ENCODE results near the gene CUBN. TPM values are rescaled to one million over a fixed set of nuclear protein-coding genes. Genes with fewer than 3 reads are reported as not detected.

The CUBN gene
- total and polyA plus RNA-seq, 3 experiments from 2014 or later: 0.73 to 0.92 (median 0.83) TPM

- H3K4me1 Mint-ChIP-seq: peaks cover 6 to 11% (median 10%) of the 10 kb centered on the region in 3 donors
- Histone ChIP-seq H3K4me1 (ENCODE audit: insufficient read depth, low read length) (no peaks in the 10 kb centered on the region), H3K36me3 (ENCODE audit: insufficient read depth, low read length) (no peaks in the 10 kb centered on the region), H3K4me3 (ENCODE audit: low read length) (no peak overlapping the region), H3K9me3 (ENCODE audit: low read length) (no peaks in the 10 kb centered on the region), H3K27me3 (ENCODE audit: insufficient read depth, low read length, poor library complexity, severe bottlenecking) (no peaks in the 10 kb centered on the region), H3K27ac (ENCODE audit: low read depth, low read length) (no peak overlapping the region)
- CTCF ChIA-PET: no interaction called here
- no peak overlapping the region for H3K4me3 Mint-ChIP-seq
- POLR2A ChIA-PET: no interaction called here
- no peak for DNase-seq
- no peaks in the 10 kb centered on the region for H3K9me3 Mint-ChIP-seq
- H3K27me3 Mint-ChIP-seq: no peaks in the 10 kb centered on the region
- peak overlapping the region in 1 of 8 donors; percentile 15 for H3K27ac Mint-ChIP-seq
- peaks cover 6 to 13% (median 9%) of the 10 kb centered on the region in 3 donors for H3K36me3 Mint-ChIP-seq
Measured at GRCh38 chr10:16953270-16953669, 176.3 kb downstream of the CUBN start.

- Mint-ChIP-seq H3K9me3 (no peaks in the 10 kb centered on the region), H3K36me3 (peaks cover 6 to 13% (median 11%) of the 10 kb centered on the region in 3 donors), H3K4me3 (no peak overlapping the region), H3K27ac (peak overlapping the region in 3 of 8 donors; percentile 26 to 82 (median 62)), H3K4me1 (peaks cover 8 to 14% (median 13%) of the 10 kb centered on the region in 3 donors), H3K27me3 (no peaks in the 10 kb centered on the region)
- ChIA-PET POLR2A (no interaction called here), CTCF (no interaction called here)
- DNase-seq: no peak
- no peaks in the 10 kb centered on the region for H3K36me3 ChIP-seq (ENCODE audit: insufficient read depth, low read length)
- no peaks in the 10 kb centered on the region for H3K4me1 ChIP-seq (ENCODE audit: insufficient read depth, low read length)
- no peaks in the 10 kb centered on the region for H3K9me3 ChIP-seq (ENCODE audit: low read length)
- no peak overlapping the region for H3K4me3 ChIP-seq (ENCODE audit: low read length)
- no peak overlapping the region for H3K27ac ChIP-seq (ENCODE audit: low read depth, low read length)
- H3K27me3 ChIP-seq (ENCODE audit: insufficient read depth, low read length, poor library complexity, severe bottlenecking): no peaks in the 10 kb centered on the region
Measured at GRCh38 chr10:16952610-16953009, 177.0 kb downstream of the CUBN start.

- Histone ChIP-seq H3K27ac (ENCODE audit: low read depth, low read length) (no peak overlapping the region), H3K4me3 (ENCODE audit: low read length) (no peak overlapping the region), H3K36me3 (ENCODE audit: insufficient read depth, low read length) (no peaks in the 10 kb centered on the region), H3K9me3 (ENCODE audit: low read length) (no peaks in the 10 kb centered on the region), H3K27me3 (ENCODE audit: insufficient read depth, low read length, poor library complexity, severe bottlenecking) (no peaks in the 10 kb centered on the region), H3K4me1 (ENCODE audit: insufficient read depth, low read length) (no peaks in the 10 kb centered on the region)
- Mint-ChIP-seq H3K27me3 (no peaks in the 10 kb centered on the region), H3K4me3 (no peak overlapping the region), H3K4me1 (peaks cover 8 to 14% (median 13%) of the 10 kb centered on the region in 3 donors), H3K9me3 (no peaks in the 10 kb centered on the region), H3K36me3 (peaks cover 7 to 13% (median 13%) of the 10 kb centered on the region in 3 donors), H3K27ac (peak overlapping the region in 1 of 8 donors; percentile 70)
- ChIA-PET CTCF (no interaction called here), POLR2A (no interaction called here)
- no peak for DNase-seq
Measured at GRCh38 chr10:16952080-16952479, 177.5 kb downstream of the CUBN start.

- CTCF ChIA-PET: no interaction called here
Measured at GRCh38 chr10:16950656-16951601, 178.7 kb downstream of the CUBN start.

GRCh38 chr10:16949816-16950215 lies 179.8 kb downstream of the CUBN start:
- Mint-ChIP-seq H3K9me3 (no peaks in the 10 kb centered on the region), H3K27me3 (no peaks in the 10 kb centered on the region), H3K4me1 (peaks cover 8 to 23% (median 14%) of the 10 kb centered on the region in 3 donors), H3K27ac (peak overlapping the region in 1 of 8 donors; percentile 66), H3K4me3 (no peak overlapping the region), H3K36me3 (peaks cover 7 to 13% (median 12%) of the 10 kb centered on the region in 3 donors)
- Histone ChIP-seq H3K27ac (ENCODE audit: low read depth, low read length) (no peak overlapping the region), H3K27me3 (ENCODE audit: insufficient read depth, low read length, poor library complexity, severe bottlenecking) (no peaks in the 10 kb centered on the region), H3K4me1 (ENCODE audit: insufficient read depth, low read length) (no peaks in the 10 kb centered on the region), H3K4me3 (ENCODE audit: low read length) (no peak overlapping the region), H3K36me3 (ENCODE audit: insufficient read depth, low read length) (no peaks in the 10 kb centered on the region), H3K9me3 (ENCODE audit: low read length) (no peaks in the 10 kb centered on the region)
- ChIA-PET POLR2A (no interaction called here), CTCF (no interaction called here)
- DNase-seq: no peak

More at GRCh38 chr10:16950656-16951601, 178.7 kb downstream of the CUBN start:
- peaks cover 12 to 14% (median 13%) of the 10 kb centered on the region in 3 donors for H3K36me3 Mint-ChIP-seq
- Histone ChIP-seq H3K36me3 (ENCODE audit: insufficient read depth, low read length) (no peaks in the 10 kb centered on the region), H3K4me1 (ENCODE audit: insufficient read depth, low read length) (no peaks in the 10 kb centered on the region), H3K27me3 (ENCODE audit: insufficient read depth, low read length, poor library complexity, severe bottlenecking) (no peaks in the 10 kb centered on the region), H3K4me3 (ENCODE audit: low read length) (no peak overlapping the region), H3K9me3 (ENCODE audit: low read length) (no peaks in the 10 kb centered on the region), H3K27ac (ENCODE audit: low read depth, low read length) (no peak overlapping the region)
- no peaks in the 10 kb centered on the region for H3K27me3 Mint-ChIP-seq
- H3K4me3 Mint-ChIP-seq: no peak overlapping the region
- POLR2A ChIA-PET: no interaction called here
- no peaks in the 10 kb centered on the region for H3K9me3 Mint-ChIP-seq
- peaks cover 8 to 16% (median 13%) of the 10 kb centered on the region in 3 donors for H3K4me1 Mint-ChIP-seq
- DNase-seq: peak in 1 of 5 donors; percentile 7
- H3K27ac Mint-ChIP-seq: peak overlapping the region in 3 of 8 donors; percentile 5 to 68 (median 64)

- ChIA-PET POLR2A (no interaction called here), CTCF (interaction anchor here (0.7 kb wide), 1 partner anchor 10 kb away, joined by 3 read pairs; no protein-coding TSS in a partner anchor)
- H3K27ac ChIP-seq (ENCODE audit: low read depth, low read length): no peak overlapping the region
- no peak overlapping the region for H3K4me3 ChIP-seq (ENCODE audit: low read length)
- Mint-ChIP-seq H3K9me3 (no peaks in the 10 kb centered on the region), H3K4me3 (no peak overlapping the region), H3K4me1 (peaks cover 8 to 31% (median 22%) of the 10 kb centered on the region in 3 donors), H3K27ac (peak overlapping the region; percentile 40 to 89 (median 66)), H3K36me3 (peaks cover 5 to 13% (median 12%) of the 10 kb centered on the region in 3 donors), H3K27me3 (no peaks in the 10 kb centered on the region)
- no peaks in the 10 kb centered on the region for H3K4me1 ChIP-seq (ENCODE audit: insufficient read depth, low read length)
- H3K27me3 ChIP-seq (ENCODE audit: insufficient read depth, low read length, poor library complexity, severe bottlenecking): no peaks in the 10 kb centered on the region
- H3K9me3 ChIP-seq (ENCODE audit: low read length): no peaks in the 10 kb centered on the region
- H3K36me3 ChIP-seq (ENCODE audit: insufficient read depth, low read length): no peaks in the 10 kb centered on the region
- DNase-seq: peak; percentile 22 to 85 (median 61)
Measured at GRCh38 chr10:16948361-16948760, 181.2 kb downstream of the CUBN start.

GRCh38 chr10:16947069-16947468 lies 182.5 kb downstream of the CUBN start:
- no peaks in the 10 kb centered on the region for H3K9me3 Mint-ChIP-seq
- no peaks in the 10 kb centered on the region for H3K27me3 ChIP-seq (ENCODE audit: insufficient read depth, low read length, poor library complexity, severe bottlenecking)
- no peaks in the 10 kb centered on the region for H3K4me1 ChIP-seq (ENCODE audit: insufficient read depth, low read length)
- DNase-seq: no peak
- no peak overlapping the region for H3K27ac ChIP-seq (ENCODE audit: low read depth, low read length)
- H3K36me3 Mint-ChIP-seq: peaks cover 3 to 11% (median 10%) of the 10 kb centered on the region in 3 donors
- no peaks in the 10 kb centered on the region for H3K27me3 Mint-ChIP-seq
- ChIA-PET POLR2A (no interaction called here), CTCF (no interaction called here)
- H3K9me3 ChIP-seq (ENCODE audit: low read length): no peaks in the 10 kb centered on the region
- peak overlapping the region in 4 of 8 donors; percentile 40 to 81 (median 58) for H3K27ac Mint-ChIP-seq
- H3K4me3 ChIP-seq (ENCODE audit: low read length): no peak overlapping the region
- H3K4me3 Mint-ChIP-seq: no peak overlapping the region
- H3K36me3 ChIP-seq (ENCODE audit: insufficient read depth, low read length): no peaks in the 10 kb centered on the region
- H3K4me1 Mint-ChIP-seq: peaks cover 7 to 31% (median 18%) of the 10 kb centered on the region in 3 donors

- Mint-ChIP-seq H3K27ac (peak overlapping the region in 2 of 8 donors; percentile 45 to 52), H3K9me3 (no peaks in the 10 kb centered on the region), H3K4me3 (no peak overlapping the region), H3K27me3 (no peaks in the 10 kb centered on the region), H3K36me3 (peaks cover 0 to 10% (median 6%) of the 10 kb centered on the region in 3 donors), H3K4me1 (peaks cover 7 to 26% (median 18%) of the 10 kb centered on the region in 3 donors)
- CTCF ChIA-PET: no interaction called here
- Histone ChIP-seq H3K4me1 (ENCODE audit: insufficient read depth, low read length) (no peaks in the 10 kb centered on the region), H3K4me3 (ENCODE audit: low read length) (no peak overlapping the region), H3K9me3 (ENCODE audit: low read length) (no peaks in the 10 kb centered on the region), H3K27ac (ENCODE audit: low read depth, low read length) (no peak overlapping the region), H3K36me3 (ENCODE audit: insufficient read depth, low read length) (no peaks in the 10 kb centered on the region), H3K27me3 (ENCODE audit: insufficient read depth, low read length, poor library complexity, severe bottlenecking) (no peaks in the 10 kb centered on the region)
- POLR2A ChIA-PET: no interaction called here
- no peak for DNase-seq
Measured at GRCh38 chr10:16945593-16945992, 184.0 kb downstream of the CUBN start.
